Right kidney (tissue), 1 donor: Measurements from ENCODE around the gene PBX3.
"Not testable (repeated sequence)": the region's sequence is repeated elsewhere in the genome, so short reads cannot be mapped to it uniquely, and the experiment has no call there.

Experiments used
- DNase-seq: peaks from one replicate; pipeline ENCODE4 v3.0.0-alpha.2; 2016

The PBX3 gene

DNA sequence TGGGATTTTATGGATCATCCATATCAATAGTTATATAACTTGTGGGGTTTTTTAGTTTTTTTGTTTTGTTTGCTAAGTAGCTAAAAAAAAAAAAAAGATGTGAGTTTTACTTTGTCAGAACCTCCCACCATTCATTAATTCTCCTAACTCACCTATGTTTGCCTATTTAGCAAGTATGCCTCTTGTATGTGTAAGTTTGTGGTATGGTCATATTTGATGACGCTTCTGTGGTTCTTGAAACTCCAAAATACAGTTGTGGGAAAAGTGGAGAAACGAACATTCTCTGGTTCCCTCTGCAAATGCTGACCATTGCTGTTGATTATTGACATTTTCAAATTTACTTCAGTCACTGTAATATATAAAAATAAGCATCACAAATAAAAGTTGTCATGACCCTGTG lies 75.7 kb downstream of the PBX3 start:
- no peak for DNase-seq

DNA sequence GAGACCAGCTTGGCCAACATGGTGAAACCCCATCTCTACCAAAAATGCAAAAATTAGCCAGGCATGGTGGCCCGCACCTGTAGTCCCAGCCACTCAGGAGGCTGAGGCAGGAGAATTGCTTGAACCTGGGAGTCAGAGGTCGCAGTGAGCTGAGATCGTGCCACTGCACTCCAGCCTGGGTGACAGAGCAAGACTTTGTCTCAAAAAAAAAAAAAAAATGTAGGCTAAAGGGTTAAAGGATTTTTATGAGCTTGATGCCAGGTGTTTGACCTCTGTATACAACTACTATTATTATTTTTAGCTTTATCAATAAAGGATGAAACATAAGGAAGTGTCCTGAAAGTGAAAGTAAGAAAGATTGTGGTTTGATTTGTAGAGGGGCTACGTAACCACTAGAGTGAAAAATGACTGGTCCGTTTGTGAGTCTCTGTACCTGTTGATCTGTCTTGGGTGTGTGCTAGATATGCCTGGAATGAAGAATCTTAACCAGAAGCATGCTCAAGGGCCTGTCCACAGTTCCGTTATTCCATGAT lies 76.8 kb downstream of the PBX3 start:
- not testable (repeated sequence) for DNase-seq

DNA sequence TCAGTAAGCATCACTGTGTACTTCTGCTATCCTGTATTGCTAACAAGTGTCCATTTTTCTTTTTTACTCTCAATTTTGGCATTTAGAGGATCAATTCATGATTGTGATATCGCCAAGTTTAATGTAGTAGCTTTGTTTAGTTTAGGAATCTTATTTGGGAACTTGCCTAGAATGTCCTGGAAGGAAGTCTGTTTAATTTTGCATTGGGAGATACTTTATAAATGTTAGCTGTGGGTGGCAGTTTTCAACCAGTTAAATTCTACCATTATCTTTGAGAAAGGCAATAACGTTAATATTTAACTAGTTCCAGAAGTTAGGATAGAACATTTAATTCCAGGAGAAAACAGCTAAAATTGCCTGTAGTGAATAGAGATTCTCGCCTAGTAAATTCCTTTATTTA lies 78.6 kb downstream of the PBX3 start:
- DNase-seq, result no peak

DNA sequence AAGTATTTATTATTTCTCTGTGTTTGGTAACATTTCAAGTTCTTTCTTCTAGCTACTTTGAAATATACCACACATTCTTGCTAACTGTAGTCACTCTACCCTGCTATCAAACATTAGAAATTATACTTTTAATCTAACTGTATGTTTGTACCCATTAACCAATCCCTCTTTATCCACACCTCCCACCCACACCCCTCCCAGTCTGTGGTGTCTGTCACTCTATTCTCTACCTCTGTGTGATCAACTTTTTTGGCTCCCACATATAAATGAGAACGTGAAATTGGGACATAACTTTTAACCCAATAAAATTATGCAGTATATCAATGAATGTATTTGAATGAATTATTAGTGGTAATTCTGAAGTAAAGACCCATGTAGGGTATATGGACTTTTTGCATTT lies 79.7 kb downstream of the PBX3 start:
- no peak for DNase-seq

DNA sequence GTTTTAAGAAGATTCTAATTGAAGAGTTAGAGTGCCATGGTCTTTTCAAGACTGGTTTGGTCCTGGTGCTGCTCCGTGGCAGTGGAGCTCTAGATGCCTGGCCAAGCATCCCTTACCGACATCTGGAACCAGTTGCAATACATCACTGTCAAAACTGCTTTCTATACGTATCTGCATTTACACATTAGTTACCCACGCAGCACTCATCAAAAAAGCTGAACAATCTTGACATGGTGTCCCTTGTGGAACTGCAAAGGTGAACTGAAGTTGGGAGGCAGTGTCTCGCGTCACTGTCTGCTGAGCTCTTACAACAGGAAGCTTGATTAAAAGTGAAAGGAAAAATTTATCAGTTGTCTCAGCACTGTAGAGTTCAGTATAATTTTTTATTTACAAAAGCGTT lies 82.6 kb downstream of the PBX3 start:
- DNase-seq, result no peak

DNA sequence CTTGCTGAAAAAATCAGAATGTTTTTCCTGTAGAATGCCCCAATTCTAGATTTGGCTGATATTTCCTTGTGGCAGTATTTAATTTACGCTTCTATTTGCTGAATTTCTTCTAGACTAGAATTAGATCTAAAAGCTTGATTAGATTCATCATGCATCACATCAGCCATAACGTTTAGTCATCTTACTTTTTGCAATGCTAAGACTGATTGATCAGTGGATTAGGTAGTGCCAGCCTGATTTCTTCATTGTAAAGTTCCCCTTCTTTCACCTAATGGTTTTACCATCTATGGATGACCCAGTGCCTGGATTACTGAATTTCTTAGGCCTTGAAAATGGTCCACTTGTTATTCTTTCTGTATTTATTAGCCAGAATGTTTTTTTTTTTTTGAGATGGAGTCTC lies 83.9 kb downstream of the PBX3 start:
- DNase-seq, result no peak

DNA sequence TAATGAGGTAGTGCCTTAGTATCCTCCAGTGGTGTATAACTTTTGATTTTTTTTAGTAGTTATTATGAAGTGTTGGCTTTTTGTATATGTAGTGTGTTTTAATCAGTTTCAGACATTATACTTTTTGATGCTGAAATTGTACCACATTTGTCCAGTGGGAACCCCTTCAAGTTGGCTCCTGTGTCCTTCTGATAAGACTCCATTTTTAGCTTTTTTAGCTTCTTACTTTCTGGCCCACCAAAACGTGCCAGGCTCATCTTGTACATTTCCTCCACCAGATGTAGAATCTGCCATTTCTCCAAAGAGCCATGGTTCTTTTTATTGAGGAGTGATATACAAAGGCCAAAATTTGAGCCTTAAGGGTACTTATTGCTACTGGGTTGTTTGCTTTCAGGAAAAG lies 84.4 kb downstream of the PBX3 start:
- DNase-seq, result no peak

DNA sequence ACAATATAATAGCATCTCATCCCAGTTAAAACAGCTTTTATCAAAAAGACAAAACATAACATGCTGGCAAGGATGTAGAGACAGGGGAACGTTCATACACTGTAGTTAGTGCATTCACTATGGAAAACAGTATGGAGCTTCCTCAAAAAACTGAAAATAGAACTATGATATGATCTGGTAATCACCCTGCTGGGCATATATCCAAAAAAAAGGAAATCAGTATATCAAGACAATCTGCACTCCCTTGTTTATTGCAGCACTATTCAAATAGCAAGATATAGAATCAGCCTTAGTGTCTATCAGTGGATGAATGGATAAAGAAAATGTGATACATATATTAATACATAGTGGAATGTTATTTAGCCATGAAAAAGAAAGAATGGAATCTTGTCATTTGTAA lies 88.5 kb downstream of the PBX3 start:
- DNase-seq, result no peak

DNA sequence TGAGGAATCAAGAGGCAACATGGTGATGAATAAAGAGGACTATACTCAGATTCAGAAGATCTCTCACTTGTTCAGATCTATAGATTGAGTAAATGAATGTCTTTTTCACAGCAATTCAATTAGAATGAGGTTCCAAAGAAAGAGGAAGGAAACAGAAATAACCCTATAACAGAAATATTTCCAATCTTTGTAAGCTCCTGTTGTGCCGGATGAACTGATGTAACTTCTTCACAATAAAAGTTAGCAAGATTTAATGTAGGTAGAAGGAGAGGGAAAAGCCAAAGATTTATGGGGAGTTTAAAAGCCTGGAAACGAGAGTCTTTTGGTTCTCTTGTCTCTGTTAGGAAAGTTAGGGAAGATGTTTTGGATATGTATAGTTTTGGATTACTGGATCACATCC lies 92.1 kb downstream of the PBX3 start:
- DNase-seq, result no peak

DNA sequence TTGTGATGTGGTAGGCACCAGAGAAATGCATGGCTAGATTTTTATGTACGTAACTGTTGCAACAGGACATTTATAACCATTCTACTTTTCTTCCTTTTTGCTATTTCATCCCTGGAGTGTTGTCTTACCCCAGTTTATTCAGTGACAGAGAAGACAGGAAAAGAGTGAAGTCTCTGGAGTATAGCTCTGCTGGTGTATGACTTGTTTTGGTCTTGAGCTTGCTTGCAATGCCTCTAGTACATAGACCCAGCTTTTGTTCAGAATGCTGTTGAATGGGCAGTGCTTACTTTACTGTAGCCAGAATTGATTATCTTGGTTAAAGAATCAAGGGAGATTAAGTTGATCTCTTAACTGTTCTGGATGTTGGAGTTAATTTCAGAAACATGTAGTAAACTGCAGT lies 94.3 kb downstream of the PBX3 start:
- DNase-seq, result no peak

DNA sequence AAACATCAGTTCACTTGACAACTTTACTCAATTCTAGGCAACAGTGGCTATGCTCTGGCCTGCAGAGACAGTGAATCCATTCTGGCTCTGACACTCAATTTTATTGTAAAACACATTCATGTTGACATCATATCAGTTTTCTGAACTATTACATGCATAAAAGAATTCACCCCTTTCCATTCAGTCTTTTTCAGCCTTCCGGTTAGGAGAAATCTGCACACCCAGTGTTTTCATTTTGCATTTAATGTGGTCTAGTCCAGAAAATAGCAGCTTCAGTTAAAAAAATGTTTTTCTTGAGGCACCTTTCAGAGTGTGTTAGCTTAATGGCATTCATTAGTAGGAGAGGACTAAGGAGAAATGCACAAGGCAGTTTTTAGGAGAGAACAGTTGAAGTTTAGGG lies 95.1 kb downstream of the PBX3 start:
- no peak for DNase-seq

DNA sequence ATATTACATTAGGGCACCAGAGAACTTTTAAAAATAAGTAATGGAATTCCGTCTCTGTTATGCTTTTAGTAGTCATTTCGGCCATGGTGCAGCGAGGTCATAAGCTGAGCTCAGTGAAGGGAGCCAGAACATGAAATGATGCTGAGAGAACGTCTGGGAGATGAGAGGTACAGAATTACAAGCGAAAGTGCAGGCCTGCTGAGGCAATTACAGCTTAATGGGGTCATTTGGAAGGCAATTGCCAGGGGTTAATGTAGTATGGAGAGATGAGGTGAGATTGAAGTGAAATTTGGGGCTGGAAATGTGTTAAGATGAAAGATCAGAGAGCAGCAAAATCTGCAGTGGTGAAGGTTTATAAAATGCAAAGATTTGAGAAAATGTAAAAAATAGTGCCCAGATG lies 96.5 kb downstream of the PBX3 start:
- no peak for DNase-seq

DNA sequence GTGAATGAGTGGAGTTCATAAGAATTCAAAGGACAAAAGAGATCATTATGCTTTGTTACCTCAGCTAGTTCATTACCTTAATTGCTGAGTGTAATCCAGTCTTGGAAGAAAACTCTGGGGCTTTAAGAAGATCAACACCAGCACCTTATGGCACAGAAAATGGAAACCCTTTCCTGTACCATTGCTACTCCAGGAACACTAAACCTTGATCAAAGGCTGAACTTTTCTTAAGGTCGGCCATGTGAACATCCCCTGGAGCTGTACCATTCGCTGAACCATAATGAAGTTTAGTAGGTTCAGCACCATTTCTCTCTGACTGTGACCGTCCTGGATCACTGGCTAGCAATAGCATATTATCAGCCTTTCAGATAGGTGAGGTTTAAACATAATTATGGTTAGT lies 97.4 kb downstream of the PBX3 start:
- DNase-seq, result no peak

DNA sequence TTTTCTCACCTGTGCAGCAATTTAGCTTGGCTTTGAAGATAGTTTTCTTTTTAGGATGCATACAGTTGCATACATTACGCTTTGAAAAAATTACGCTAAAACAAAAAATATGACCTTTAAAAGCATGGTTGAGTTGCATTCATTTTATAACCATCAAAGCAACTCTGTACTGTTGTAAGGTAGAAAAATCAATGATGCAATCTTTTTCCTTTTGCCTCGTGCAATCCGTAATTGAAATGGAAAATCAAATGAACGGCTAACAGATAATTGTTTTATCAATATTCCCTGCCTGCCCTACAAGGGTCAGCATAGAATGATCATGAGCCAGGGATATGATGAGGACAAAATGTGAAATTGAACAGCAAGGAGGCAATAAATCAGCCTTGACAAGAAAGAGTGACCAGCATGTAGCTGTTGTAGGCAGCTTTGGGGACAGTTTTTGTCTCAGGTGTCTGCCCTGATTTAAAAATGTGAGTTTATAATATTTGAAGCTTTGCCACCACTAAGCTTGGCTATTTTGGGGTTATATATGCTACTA lies 98.2 kb downstream of the PBX3 start:
- DNase-seq, result no peak

DNA sequence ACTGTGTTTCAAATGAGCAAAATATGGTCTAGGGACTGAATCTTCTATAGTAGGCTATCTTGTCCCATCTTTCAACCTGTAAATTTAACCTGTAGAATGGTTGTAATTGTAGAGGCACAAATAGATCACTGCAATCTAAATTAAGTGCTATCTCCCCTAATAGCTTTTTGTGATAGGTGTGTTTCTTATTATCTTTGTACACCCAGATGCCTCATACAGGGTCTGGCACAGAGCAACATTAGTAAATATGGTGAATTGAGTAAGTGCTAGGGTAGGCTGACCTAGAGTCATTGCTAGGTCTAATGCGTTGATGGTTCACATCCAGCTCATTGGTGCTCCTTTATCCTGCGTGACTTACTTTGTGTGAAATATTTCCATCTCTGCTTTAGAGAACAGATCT lies 100.6 kb downstream of the PBX3 start:
- DNase-seq, result no peak

DNA sequence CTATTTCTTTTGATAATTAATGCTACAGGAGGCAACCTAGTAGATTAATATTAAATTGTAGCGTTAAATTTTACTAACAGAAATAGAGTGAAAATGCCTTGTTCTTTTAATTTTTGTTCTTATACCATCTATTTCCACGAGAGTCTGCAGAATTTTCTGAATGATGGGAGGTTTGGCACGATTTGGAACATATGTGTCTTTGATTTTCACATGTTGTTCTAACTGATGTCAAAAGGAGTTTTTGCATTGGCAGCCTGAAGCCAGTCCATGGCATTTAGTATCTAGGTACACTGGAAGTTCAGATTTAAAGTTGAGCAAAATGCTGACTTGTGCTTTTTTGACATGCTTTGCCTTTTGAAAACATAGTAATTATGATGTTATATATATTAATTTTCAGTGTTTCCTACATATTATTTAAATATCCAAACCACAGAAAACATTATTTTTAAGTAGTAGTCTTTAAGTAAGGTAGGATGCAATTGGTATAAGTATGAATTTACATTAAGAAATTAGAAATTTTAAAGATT lies 103.0 kb downstream of the PBX3 start:
- DNase-seq, result no peak

DNA sequence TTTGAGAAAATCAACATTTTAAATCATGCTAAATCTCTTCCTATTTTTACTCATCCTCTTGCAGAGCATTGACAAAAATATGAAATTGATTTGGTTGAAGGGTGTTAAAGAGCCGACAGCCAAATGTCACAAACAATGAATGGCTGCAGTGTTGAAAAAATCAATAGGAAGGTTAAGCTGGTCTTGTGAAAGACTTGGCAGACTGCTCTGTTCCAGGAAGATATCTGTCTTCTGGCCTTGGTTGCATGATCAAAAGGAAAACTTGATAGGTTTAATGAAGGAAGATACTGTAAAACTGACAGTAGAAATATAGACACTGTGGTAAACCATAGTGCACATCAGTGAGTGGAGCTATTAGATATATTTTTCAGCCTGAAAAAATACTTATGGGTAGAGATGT lies 103.6 kb downstream of the PBX3 start:
- DNase-seq, result no peak

DNA sequence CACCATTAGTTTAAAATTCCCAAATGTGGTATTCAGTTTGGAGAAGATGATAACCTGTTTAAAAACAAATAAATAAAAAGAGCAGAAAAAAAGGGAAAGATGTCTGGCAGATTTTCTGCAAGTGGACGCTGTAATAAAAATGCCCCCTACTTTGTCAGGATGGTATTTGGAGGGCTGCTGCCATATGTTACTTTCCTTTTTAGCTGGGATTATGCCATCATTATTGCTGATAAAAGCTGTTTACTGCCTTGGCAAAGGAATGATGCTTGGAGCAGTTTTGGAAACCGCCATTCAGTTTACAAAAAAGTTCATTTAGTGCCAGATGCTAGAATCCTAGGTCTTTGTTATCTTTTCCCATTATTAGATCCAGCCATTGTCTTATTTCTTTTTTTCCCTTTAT lies 104.8 kb downstream of the PBX3 start:
- DNase-seq, result no peak

DNA sequence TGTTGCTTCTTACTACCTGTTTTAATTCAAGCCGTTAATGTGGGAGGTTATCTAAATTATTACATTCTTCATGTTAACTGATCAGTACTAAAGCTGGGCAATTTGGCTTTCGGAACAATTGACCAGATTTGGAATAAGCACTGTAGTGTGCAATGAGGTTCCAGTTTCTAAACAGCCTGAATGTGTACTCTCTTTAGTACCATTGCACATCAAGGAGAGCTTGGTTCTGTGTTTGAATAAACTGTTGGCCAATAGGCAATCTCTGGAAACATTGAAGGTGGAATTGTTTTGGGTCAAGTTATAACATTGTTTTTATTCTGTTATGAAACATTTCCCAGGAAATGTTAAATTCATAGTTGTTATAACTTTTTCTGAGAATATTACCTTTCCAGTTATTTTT lies 105.2 kb downstream of the PBX3 start:
- DNase-seq, result no peak

DNA sequence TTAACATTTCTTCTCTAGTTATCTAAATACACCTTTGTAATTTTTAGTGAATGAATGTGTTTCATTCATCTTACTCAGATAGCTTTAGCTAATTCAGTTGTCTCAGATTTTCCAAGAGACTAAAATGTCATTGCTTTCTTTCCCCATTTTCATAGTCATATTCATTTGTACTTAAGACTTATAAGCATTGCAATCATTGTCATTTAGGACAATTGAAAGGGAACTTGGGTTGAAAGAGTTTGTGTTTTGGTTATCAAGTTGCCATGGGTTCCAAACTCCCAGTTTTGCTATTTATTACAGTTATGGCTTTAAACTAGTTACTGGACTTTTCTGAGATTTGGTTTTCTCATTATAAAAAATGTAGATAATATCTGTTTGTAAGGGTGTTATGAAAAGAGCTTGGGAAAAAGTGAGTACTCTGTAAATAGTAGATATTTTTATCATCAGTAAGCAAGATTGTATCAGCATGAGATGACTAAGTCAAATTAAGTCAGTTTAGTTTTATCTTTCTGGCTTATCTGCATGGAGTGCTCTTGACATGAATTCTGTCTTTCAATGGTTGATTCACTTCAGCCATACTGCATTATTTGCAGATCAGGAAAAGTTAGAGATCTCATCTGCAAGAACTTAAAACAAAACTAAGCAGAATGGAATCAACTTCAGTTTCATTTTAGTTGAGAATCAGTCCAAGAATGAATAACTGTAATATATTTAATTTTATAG lies 107.5 kb downstream of the PBX3 start:
- DNase-seq, result no peak

DNA sequence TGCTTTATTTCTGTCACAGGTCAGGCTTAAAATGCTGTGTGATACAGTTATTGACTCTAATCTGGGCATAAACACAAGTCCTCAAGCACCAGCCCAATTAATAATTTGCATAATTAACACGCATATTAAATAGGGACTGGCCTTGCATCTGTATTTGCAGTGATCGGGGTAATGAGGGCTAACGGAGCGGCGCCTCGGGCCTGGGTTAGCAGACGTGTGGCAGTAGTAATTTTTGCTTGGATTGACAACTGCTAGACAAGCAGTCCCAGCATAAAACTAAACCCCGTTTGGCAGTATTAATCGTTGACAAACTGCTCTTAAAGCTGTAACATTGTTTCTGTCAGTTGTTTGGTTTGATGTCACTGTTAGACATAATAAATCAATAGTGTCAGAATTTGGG lies 109.2 kb downstream of the PBX3 start:
- no peak for DNase-seq

DNA sequence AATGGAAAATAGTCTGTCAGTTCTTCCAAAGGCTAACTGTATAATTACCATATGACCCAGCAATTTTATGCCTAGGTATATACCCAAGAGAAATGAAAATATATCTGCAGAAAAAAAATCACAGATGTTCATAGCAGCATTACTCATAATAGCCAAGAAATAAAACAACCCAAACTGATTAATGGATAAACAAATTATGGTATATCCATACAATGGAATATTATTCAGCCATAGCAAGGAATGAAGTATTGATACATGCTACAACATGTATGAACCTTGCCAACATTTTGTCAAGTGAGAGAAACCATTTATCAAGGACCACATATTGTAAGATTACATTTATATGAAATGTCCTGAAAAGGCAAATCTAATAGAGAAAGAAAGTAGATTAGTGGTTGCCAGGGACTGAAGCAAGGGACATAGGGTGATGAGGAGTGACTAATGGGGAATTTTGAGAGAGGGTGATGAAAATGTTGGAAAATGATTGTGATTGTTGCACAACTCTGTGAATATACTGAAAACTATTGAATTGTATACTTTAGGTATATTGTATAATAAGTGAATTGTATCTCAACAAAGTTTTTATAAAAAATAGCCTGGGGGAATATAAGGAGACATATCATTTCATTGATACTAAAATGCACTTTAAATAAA lies 114.4 kb downstream of the PBX3 start:
- no peak for DNase-seq

DNA sequence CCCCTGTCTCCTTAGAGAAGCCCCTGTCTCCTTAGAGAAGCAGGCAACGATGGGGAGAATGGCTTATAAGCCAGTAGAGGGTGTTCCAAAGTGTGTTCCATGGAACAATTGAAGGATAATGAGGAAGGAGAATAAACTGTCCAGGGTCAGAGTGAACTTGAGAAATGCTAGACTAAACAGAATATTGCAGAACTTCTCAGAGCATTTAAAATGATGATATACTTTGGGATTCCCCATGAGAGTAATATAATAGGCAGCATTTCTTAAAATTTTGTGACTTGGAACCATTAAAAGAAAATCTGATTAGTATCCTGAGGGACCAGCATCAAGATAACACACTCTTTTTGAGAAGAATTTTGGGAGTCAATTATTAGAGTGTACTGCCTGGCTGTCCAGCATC lies 116.8 kb downstream of the PBX3 start:
- DNase-seq, result no peak
